ENCODE measurements around the gene VPS26A.

DNA sequence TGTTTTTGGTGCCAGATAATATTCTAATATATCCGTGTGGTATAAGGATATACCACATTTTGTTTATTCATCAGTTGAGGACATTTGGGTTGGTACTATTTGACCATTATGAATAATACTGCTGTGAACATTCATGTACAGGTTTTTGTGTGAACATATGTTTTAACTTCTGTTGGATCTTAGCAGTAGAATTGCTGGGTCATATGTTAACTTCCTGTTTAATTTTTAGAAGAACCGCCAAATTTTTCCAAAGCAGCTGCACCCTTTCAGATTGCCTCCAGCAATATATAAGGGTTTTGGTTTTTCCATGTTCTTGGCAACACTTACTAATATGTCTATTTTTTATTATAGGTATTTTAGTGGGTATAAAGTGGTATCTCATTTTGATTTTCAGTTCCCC is 22.8 kb downstream of the VPS26A start:
- TF ChIP-seq EP300 (IDR thresholded peaks at IDR 0.05) (no peak), POLR2AphosphoS5 (IDR thresholded peaks at IDR 0.05) (no peak)
- TF ChIP-seq, protein P1, sequence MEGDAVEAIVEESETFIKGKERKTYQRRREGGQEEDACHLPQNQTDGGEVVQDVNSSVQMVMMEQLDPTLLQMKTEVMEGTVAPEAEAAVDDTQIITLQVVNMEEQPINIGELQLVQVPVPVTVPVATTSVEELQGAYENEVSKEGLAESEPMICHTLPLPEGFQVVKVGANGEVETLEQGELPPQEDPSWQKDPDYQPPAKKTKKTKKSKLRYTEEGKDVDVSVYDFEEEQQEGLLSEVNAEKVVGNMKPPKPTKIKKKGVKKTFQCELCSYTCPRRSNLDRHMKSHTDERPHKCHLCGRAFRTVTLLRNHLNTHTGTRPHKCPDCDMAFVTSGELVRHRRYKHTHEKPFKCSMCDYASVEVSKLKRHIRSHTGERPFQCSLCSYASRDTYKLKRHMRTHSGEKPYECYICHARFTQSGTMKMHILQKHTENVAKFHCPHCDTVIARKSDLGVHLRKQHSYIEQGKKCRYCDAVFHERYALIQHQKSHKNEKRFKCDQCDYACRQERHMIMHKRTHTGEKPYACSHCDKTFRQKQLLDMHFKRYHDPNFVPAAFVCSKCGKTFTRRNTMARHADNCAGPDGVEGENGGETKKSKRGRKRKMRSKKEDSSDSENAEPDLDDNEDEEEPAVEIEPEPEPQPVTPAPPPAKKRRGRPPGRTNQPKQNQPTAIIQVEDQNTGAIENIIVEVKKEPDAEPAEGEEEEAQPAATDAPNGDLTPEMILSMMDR (IDR thresholded peaks at IDR 0.05) = no peak

Measured in stomach (tissue), 4 donors.